GM13976 (cell line): ENCODE data around the gene GALK2.

ENCODE experiments used
- DNase-seq: peaks from one replicate; pipeline ENCODE4 v3.0.0; 2012; ENCODE audit warnings: low spot score
- in situ Hi-C: fragments of 300-500 bp; cut with MboI; formaldehyde crosslinking; loops from one replicate; pipeline ENCODE4 v1.12.0; 2022; ENCODE audit warnings: low sequenced_read_pairs, mixed read lengths, inconsistent platforms; ENCODE audit not compliant: unreplicated experiment
- TF ChIP-seq, protein P1 (sequence below): IDR thresholded peaks from 2 replicates; pipeline ENCODE4 v1.5.1; 2012; ENCODE audit warnings: borderline replicate concordance, mild to moderate bottlenecking; ENCODE audit not compliant: insufficient read depth; ENCODE audit errors: extremely low read depth, missing control alignments, control extremely low read depth

GALK2 gene

DNA sequence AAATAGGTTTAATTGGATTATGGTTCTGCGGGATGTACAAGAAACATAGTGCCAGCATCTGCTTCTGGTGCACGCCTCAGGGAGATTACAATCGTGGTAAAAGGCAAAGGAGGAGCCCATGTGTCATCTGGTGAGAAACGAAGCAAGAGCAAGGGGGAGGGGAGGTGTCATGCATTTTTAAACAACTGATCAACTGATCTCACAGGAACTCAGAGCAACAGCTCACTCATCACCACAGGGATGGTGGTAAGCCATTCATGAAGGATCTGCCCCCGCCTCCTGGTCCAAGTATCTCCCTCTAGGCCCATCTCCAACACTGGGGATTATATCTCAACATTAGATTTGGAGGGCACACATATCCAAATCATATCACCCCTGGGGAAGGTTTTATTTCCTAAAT lies 210.9 kb downstream of the GALK2 start:
- no peak for DNase-seq
- in situ Hi-C loops, result no loop called here
- TF ChIP-seq, protein P1, sequence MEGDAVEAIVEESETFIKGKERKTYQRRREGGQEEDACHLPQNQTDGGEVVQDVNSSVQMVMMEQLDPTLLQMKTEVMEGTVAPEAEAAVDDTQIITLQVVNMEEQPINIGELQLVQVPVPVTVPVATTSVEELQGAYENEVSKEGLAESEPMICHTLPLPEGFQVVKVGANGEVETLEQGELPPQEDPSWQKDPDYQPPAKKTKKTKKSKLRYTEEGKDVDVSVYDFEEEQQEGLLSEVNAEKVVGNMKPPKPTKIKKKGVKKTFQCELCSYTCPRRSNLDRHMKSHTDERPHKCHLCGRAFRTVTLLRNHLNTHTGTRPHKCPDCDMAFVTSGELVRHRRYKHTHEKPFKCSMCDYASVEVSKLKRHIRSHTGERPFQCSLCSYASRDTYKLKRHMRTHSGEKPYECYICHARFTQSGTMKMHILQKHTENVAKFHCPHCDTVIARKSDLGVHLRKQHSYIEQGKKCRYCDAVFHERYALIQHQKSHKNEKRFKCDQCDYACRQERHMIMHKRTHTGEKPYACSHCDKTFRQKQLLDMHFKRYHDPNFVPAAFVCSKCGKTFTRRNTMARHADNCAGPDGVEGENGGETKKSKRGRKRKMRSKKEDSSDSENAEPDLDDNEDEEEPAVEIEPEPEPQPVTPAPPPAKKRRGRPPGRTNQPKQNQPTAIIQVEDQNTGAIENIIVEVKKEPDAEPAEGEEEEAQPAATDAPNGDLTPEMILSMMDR, result no peak
